GM12878 (cell line): ENCODE data around the gene CRYBB1.

ENCODE experiments used
- POLR2AphosphoS5 ChIP-seq: IDR thresholded peaks from 2 replicates; pipeline ENCODE4 v1.6.1; 2011; ENCODE audit warnings: mild to moderate bottlenecking, low read length, inconsistent platforms
- RFX5 ChIP-seq: IDR thresholded peaks from 2 replicates; pipeline ENCODE4 v1.6.1; 2011; ENCODE audit warnings: low read depth, low read length, improper control_type of control experiment

GRCh38 chr22:26552466-26552865, 65.4 kb downstream of the CRYBB1 start:
- TF ChIP-seq RFX5, result no peak
- no peak for TF ChIP-seq POLR2AphosphoS5
